NK-92 (cell line): ENCODE measurements around the gene MEGF8.

Source experiments
- DNase-seq: peaks from one replicate; lab custom pipeline; 2025; ENCODE audit not compliant: unreplicated experiment; lab: John Stamatoyannopoulos, UW

The MEGF8 gene

GRCh38 chr19:42410371-42410770, 84.9 kb downstream of the MEGF8 start:
- no peak for DNase-seq

GRCh38 chr19:42411581-42412178, 86.2 kb downstream of the MEGF8 start:
- no peak for DNase-seq

- no peak for DNase-seq
Measured at GRCh38 chr19:42412227-42412626, 86.8 kb downstream of the MEGF8 start.

- no peak for DNase-seq
Measured at GRCh38 chr19:42412661-42413076, 87.2 kb downstream of the MEGF8 start.

GRCh38 chr19:42419309-42419708, 93.9 kb downstream of the MEGF8 start:
- no peak for DNase-seq

- DNase-seq, result no peak
Measured at GRCh38 chr19:42420055-42420544, 94.7 kb downstream of the MEGF8 start.

GRCh38 chr19:42421101-42421500, 95.7 kb downstream of the MEGF8 start:
- DNase-seq, result no peak

- no peak for DNase-seq
Measured at GRCh38 chr19:42421591-42422031, 96.2 kb downstream of the MEGF8 start.

- no peak for DNase-seq
Measured at GRCh38 chr19:42422092-42422900, 96.9 kb downstream of the MEGF8 start.

- DNase-seq, result no peak
Measured at GRCh38 chr19:42422901-42423461, 97.5 kb downstream of the MEGF8 start.

- DNase-seq, result no peak
Measured at GRCh38 chr19:42423462-42424344, 98.3 kb downstream of the MEGF8 start.

GRCh38 chr19:42424345-42424707, 98.9 kb downstream of the MEGF8 start:
- no peak for DNase-seq

GRCh38 chr19:42424712-42425131, 99.3 kb downstream of the MEGF8 start:
- no peak for DNase-seq

- no peak for DNase-seq
Measured at GRCh38 chr19:42426643-42427042, 101.2 kb downstream of the MEGF8 start.

- no peak for DNase-seq
Measured at GRCh38 chr19:42427313-42427712, 101.9 kb downstream of the MEGF8 start, which contains the start of gene LIPE. LIPE (minus strand) TSS chr19:42427388; CDS start chr19:42427149, 239 bp downstream.
